ENCODE results near the gene SEBOX. TPM values are rescaled to one million over a fixed set of nuclear protein-coding genes. Genes with fewer than 3 reads are reported as not detected.

SEBOX gene
- total RNA-seq, 4 donors from 2014 or later = not detected

GRCh38 chr17:28345419-28346198 is 19.4 kb downstream of the SEBOX start:
- H3K4me3 ChIP-seq = no peak overlapping the region
- H3K27ac ChIP-seq = peak overlapping the region in 1 of 4 donors; percentile 14
- 65 to 70% methylated on average over 13 of the region's 13 CpGs for WGBS, 2 donors
- peaks cover 14 to 100% (median 30%) of the 10 kb centered on the region in 3 donors for H3K36me3 ChIP-seq
- peaks cover 0 to 10% (median 0%) of the 10 kb centered on the region in 4 donors for H3K4me1 ChIP-seq
- H3K27me3 ChIP-seq = no peaks in the 10 kb centered on the region
- TF ChIP-seq EP300 (IDR thresholded peaks at IDR 0.05) (peak in 1 of 2 donors; percentile 6), CTCF (IDR thresholded peaks at IDR 0.05) (no peak), POLR2A (IDR thresholded peaks at IDR 0.05) (no peak)
- no peaks in the 10 kb centered on the region for H3K9me3 ChIP-seq
- DNase-seq (ENCODE audit: low spot score in 2 of 2) = no peak

- no peak for DNase-seq (ENCODE audit: low spot score in 2 of 2)
- peaks cover 17 to 100% (median 30%) of the 10 kb centered on the region in 3 donors for H3K36me3 ChIP-seq
- TF ChIP-seq CTCF (IDR thresholded peaks at IDR 0.05) = no peak
- no peak for TF ChIP-seq EP300 (IDR thresholded peaks at IDR 0.05)
- TF ChIP-seq POLR2A (IDR thresholded peaks at IDR 0.05) = no peak
- no peak overlapping the region for H3K4me3 ChIP-seq
- 86 to 89% methylated on average over 19 of the region's 19 CpGs for WGBS, 2 donors
- H3K27ac ChIP-seq = no peak overlapping the region
- no peaks in the 10 kb centered on the region for H3K9me3 ChIP-seq
- H3K4me1 ChIP-seq = peaks cover 0 to 10% (median 0%) of the 10 kb centered on the region in 4 donors
- no peaks in the 10 kb centered on the region for H3K27me3 ChIP-seq
Measured at GRCh38 chr17:28344435-28344901, 20.5 kb downstream of the SEBOX start.

- peaks cover 17 to 100% (median 30%) of the 10 kb centered on the region in 3 donors for H3K36me3 ChIP-seq
- no peak for DNase-seq (ENCODE audit: low spot score in 2 of 2)
Measured at GRCh38 chr17:28344011-28344410, 21.0 kb downstream of the SEBOX start.

GRCh38 chr17:28343491-28343932 is 21.5 kb downstream of the SEBOX start:
- H3K4me3 ChIP-seq = no peak overlapping the region
- H3K36me3 ChIP-seq = peaks cover 15 to 99% (median 30%) of the 10 kb centered on the region in 3 donors

More at GRCh38 chr17:28344011-28344410, 21.0 kb downstream of the SEBOX start:
- Histone ChIP-seq H3K4me3 (no peak overlapping the region), H3K9me3 (no peaks in the 10 kb centered on the region), H3K27me3 (no peaks in the 10 kb centered on the region), H3K4me1 (peaks cover 0 to 10% (median 0%) of the 10 kb centered on the region in 4 donors), H3K27ac (no peak overlapping the region)
- TF ChIP-seq POLR2A (IDR thresholded peaks at IDR 0.05) = no peak
- TF ChIP-seq EP300 (IDR thresholded peaks at IDR 0.05) = no peak
- TF ChIP-seq CTCF (IDR thresholded peaks at IDR 0.05) = no peak
- WGBS, 2 donors = 82 to 89% methylated on average over 9 of the region's 9 CpGs

More at GRCh38 chr17:28343491-28343932, 21.5 kb downstream of the SEBOX start:
- DNase-seq (ENCODE audit: low spot score in 2 of 2) = no peak
- H3K9me3 ChIP-seq = no peaks in the 10 kb centered on the region
- no peak overlapping the region for H3K27ac ChIP-seq
- 79 to 86% methylated on average over 10 of the region's 10 CpGs for WGBS, 2 donors
- peaks cover 0 to 13% (median 0%) of the 10 kb centered on the region in 4 donors for H3K4me1 ChIP-seq
- H3K27me3 ChIP-seq = no peaks in the 10 kb centered on the region
- TF ChIP-seq CTCF (IDR thresholded peaks at IDR 0.05) (no peak), EP300 (IDR thresholded peaks at IDR 0.05) (no peak), POLR2A (IDR thresholded peaks at IDR 0.05) (no peak)
